Sciatic nerve (tissue), 2 donors: ENCODE results near the gene TTC9C. TPM values are rescaled to one million over a fixed set of nuclear protein-coding genes. Genes with fewer than 3 reads are reported as not detected.

Experiments used
- ATAC-seq: fragments of 200-7000 bp; cut with Tn5 transposase; one replicate; pipeline ENCODE4 v1.9.1; 2020; ENCODE audit warnings: mild to moderate bottlenecking, moderate library complexity
- DNase-seq: peaks from one replicate; pipeline ENCODE4 v3.0.0-alpha.2; 2020; ENCODE audit warnings: low spot score
- intact Hi-C: fragments of 100-400 bp; cut with DNase I; formaldehyde crosslinking; loops from one replicate; pipeline ENCODE4 v1.14.2; 2022
- total RNA-seq: library from RNA; stranded (reverse); fragmentation: NEBNext Ultra II Directional; extraction: Animal tissue kit (Norgen Biotek cat#: 25700); gene quantifications from one replicate; pipeline ENCODE4 v1.2.1, GENCODE V29; 2021
- donor health status: DM: no; HTN: no; CAD: no.
- donor health status: DM: no; HTN: no; CAD: no.

The TTC9C gene
- total RNA-seq, 1 donor from 2014 or later = 30.9 TPM

- ATAC-seq (peak; percentile 85), DNase-seq (peak; percentile 91)
- intact Hi-C loops = loop anchor here (5.0 kb wide), 1 partner anchor 76 kb away; no protein-coding TSS in a partner anchor
These were observed 58.2 kb downstream of the TTC9C start for GRCh38 chr11:62786318-62787004.

- ATAC-seq = peak; percentile 92
These were observed 58.9 kb downstream of the TTC9C start, which contains the start of gene TMEM179B for GRCh38 chr11:62787005-62787759. Gene TMEM179B (plus strand): TSS chr11:62787402. CDS start chr11:62787432, 30 bp downstream.

More at GRCh38 chr11:62787005-62787759, 58.9 kb downstream of the TTC9C start, which contains the start of gene TMEM179B:
- intact Hi-C loops = loop anchor here (5.0 kb wide), 1 partner anchor 75 kb away; no protein-coding TSS in a partner anchor
- peak; percentile 99 for DNase-seq

Other genes starting within 250 kb of the TTC9C start
- gene AHNAK, start 181.7 kb upstream of the TTC9C start, total RNA-seq = 2,773 TPM
- 811 TPM for gene EEF1G, start 154.6 kb upstream of the TTC9C start, total RNA-seq
- 20.7 TPM for gene TUT1, start 137.0 kb upstream of the TTC9C start, total RNA-seq
- 86.6 TPM for gene MTA2, start 126.6 kb upstream of the TTC9C start, total RNA-seq
- gene EML3, start 115.7 kb upstream of the TTC9C start, total RNA-seq = 113 TPM
- 15.2 TPM for gene ROM1, start 115.2 kb upstream of the TTC9C start, total RNA-seq
- 38.7 TPM for gene B3GAT3, start 106.5 kb upstream of the TTC9C start, total RNA-seq
- gene GANAB, start 81.9 kb upstream of the TTC9C start, total RNA-seq = 219 TPM
- gene INTS5, start 75.2 kb upstream of the TTC9C start, total RNA-seq = 12.3 TPM
- gene C11orf98, start 63.3 kb upstream of the TTC9C start, total RNA-seq = 25.1 TPM
- gene CSKMT, start 63.2 kb upstream of the TTC9C start, total RNA-seq = 7.1 TPM
- gene UQCC3, start 56.8 kb upstream of the TTC9C start, total RNA-seq = 7.1 TPM
- 4.9 TPM for gene LBHD1, start 56.2 kb upstream of the TTC9C start, total RNA-seq
- gene UBXN1, start 49.4 kb upstream of the TTC9C start, total RNA-seq = 79.6 TPM
- gene LRRN4CL, start 39.0 kb upstream of the TTC9C start, total RNA-seq = 28.4 TPM
- gene BSCL2, start 21.1 kb upstream of the TTC9C start, total RNA-seq = 44.5 TPM
- 1.4 TPM for gene GNG3, start 20.8 kb upstream of the TTC9C start, total RNA-seq
- 51.2 TPM for gene HNRNPUL2, start 1.0 kb upstream of the TTC9C start, total RNA-seq
- gene ZBTB3, start 25.7 kb downstream of the TTC9C start, total RNA-seq = 9.8 TPM
- 48.1 TPM for gene POLR2G, start 33.1 kb downstream of the TTC9C start, total RNA-seq
- gene TAF6L, start 42.9 kb downstream of the TTC9C start, total RNA-seq = 17.8 TPM
- gene TMEM179B, start 58.9 kb downstream of the TTC9C start, total RNA-seq = 29.6 TPM
- 10.4 TPM for gene TMEM223, start 63.5 kb downstream of the TTC9C start, total RNA-seq
- gene NXF1, start 77.0 kb downstream of the TTC9C start, total RNA-seq = 81.8 TPM
- gene STX5, start 103.6 kb downstream of the TTC9C start, total RNA-seq = 51.6 TPM
- not detected for gene TEX54, start 104.4 kb downstream of the TTC9C start, total RNA-seq
- gene WDR74, start 111.1 kb downstream of the TTC9C start, total RNA-seq = 34.5 TPM
- gene SLC3A2, start 152.4 kb downstream of the TTC9C start, total RNA-seq = 102 TPM
- gene CHRM1, start 192.9 kb downstream of the TTC9C start, total RNA-seq = not detected